Neural progenitor cell (in vitro differentiated cells): ENCODE data around the gene CNTN3. TPM values are rescaled to one million over a fixed set of nuclear protein-coding genes. Genes with fewer than 3 reads are reported as not detected.

Experiments
- DNase-seq: peaks from one replicate; pipeline ENCODE4 v3.0.0-alpha.2; 2016; ENCODE audit warnings: low spot score
- H2AFZ ChIP-seq: fragments of 200-600 bp; sonication (generic); replicated peaks from 2 replicates; pipeline ENCODE4 v1.6.1; 2016; ENCODE audit warnings: antibody characterized with exemption
- H3F3A ChIP-seq: fragments of 200-600 bp; sonication (generic); 2 replicates; pipeline ENCODE4 v1.6.1; 2016; ENCODE audit warnings: antibody characterized with exemption, low read depth
- H3K27ac ChIP-seq: fragments of 200-600 bp; sonication (generic); 2 replicates; pipeline ENCODE4 v1.5.1; 2016; ENCODE audit warnings: mild to moderate bottlenecking
- H3K27me3 ChIP-seq: fragments of 200-600 bp; sonication (generic); 2 replicates; pipeline ENCODE4 v1.6.1; 2016; ENCODE audit warnings: mild to moderate bottlenecking, moderate library complexity
- H3K36me3 ChIP-seq: fragments of 200-600 bp; sonication (generic); 2 replicates; pipeline ENCODE4 v1.5.1; 2016
- H3K4me1 ChIP-seq: fragments of 200-600 bp; sonication (generic); 2 replicates; pipeline ENCODE4 v1.6.1; 2016; ENCODE audit warnings: mixed run types
- H3K4me2 ChIP-seq: fragments of 200-600 bp; sonication (generic); 2 replicates; pipeline ENCODE4 v1.6.1; 2016
- H3K4me3 ChIP-seq: fragments of 200-600 bp; sonication (generic); 2 replicates; pipeline ENCODE4 v1.5.1; 2016
- H3K79me2 ChIP-seq: fragments of 200-600 bp; sonication (generic); 2 replicates; pipeline ENCODE4 v1.6.1; 2016; ENCODE audit warnings: low read depth
- H3K9ac ChIP-seq: fragments of 200-600 bp; sonication (generic); 2 replicates; pipeline ENCODE4 v1.6.1; 2016
- H3K9me3 ChIP-seq: fragments of 200-600 bp; sonication (generic); 2 replicates; pipeline ENCODE4 v1.5.1; 2016; ENCODE audit warnings: low read depth
- H4K20me1 ChIP-seq: fragments of 200-600 bp; sonication (generic); 2 replicates; pipeline ENCODE4 v1.6.1; 2016; ENCODE audit warnings: low read depth
- H3K27ac Mint-ChIP-seq: 3 replicates; pipeline ENCODE4 v1.8.0; 2021; ENCODE audit warnings: mixed read lengths
- H3K27me3 Mint-ChIP-seq: 2 replicates; pipeline ENCODE4 v1.8.0; 2022; ENCODE audit warnings: low read depth, mild to moderate bottlenecking, inconsistent platforms, moderate library complexity, mixed read lengths; ENCODE audit not compliant: insufficient read depth
- H3K36me3 Mint-ChIP-seq: 3 replicates; pipeline ENCODE4 v1.8.0; 2021; ENCODE audit warnings: mixed read lengths
- H3K4me1 Mint-ChIP-seq: 3 replicates; pipeline ENCODE4 v1.8.0; 2021; ENCODE audit warnings: mixed read lengths
- H3K4me3 Mint-ChIP-seq: 3 replicates; pipeline ENCODE4 v1.8.0; 2021; ENCODE audit warnings: mild to moderate bottlenecking, moderate library complexity, mixed read lengths
- H3K9me3 Mint-ChIP-seq: 3 replicates; pipeline ENCODE4 v1.8.0; 2020; ENCODE audit warnings: mixed read lengths
- EZH2 ChIP-seq: fragments of 200-600 bp; sonication (generic); IDR thresholded peaks from 2 replicates; pipeline ENCODE4 v1.6.1; 2017; ENCODE audit warnings: antibody characterized with exemption, mild to moderate bottlenecking, moderate library complexity
- EZH2phosphoT487 ChIP-seq: fragments of 200-600 bp; sonication (generic); IDR thresholded peaks from 2 replicates; pipeline ENCODE4 v1.6.1; 2017; ENCODE audit warnings: antibody characterized with exemption
- total RNA-seq: library from RNA; depleted of rRNA; stranded (reverse); fragments of >200 nt; gene quantifications from 2 replicates; pipeline ENCODE4 v1.2.3, GENCODE V29; 2015; ENCODE audit warnings: low replicate concordance
- TF ChIP-seq, protein P1 (sequence below): fragments of 200-600 bp; sonication (generic); IDR thresholded peaks from 2 replicates; pipeline ENCODE4 v1.5.1; 2017; ENCODE audit warnings: antibody characterized with exemption, mild to moderate bottlenecking

CNTN3 gene
- total RNA-seq, 1 donor from 2014 or later: 0.21 TPM

DNA sequence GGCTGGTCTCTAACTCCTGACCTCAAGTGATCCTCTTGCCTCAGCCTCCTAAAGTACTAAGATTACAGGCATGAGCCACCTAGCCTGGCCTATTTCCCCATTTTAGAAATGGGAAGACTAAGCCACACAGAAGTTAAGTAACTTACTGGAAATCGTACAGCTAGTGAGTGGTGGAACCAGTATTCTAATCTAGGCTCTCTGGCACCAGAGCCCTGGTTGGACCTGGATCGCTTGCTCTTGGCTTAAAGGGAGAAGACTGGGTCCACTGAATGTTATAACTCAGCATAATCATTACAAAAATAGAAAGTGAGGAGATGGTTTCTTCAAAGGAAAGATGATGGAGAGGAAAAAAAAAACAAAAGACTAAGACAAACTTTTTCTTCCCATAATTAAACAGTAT, 37.4 kb upstream of the CNTN3 start:
- TF ChIP-seq EZH2: no peak
- TF ChIP-seq, protein P1, sequence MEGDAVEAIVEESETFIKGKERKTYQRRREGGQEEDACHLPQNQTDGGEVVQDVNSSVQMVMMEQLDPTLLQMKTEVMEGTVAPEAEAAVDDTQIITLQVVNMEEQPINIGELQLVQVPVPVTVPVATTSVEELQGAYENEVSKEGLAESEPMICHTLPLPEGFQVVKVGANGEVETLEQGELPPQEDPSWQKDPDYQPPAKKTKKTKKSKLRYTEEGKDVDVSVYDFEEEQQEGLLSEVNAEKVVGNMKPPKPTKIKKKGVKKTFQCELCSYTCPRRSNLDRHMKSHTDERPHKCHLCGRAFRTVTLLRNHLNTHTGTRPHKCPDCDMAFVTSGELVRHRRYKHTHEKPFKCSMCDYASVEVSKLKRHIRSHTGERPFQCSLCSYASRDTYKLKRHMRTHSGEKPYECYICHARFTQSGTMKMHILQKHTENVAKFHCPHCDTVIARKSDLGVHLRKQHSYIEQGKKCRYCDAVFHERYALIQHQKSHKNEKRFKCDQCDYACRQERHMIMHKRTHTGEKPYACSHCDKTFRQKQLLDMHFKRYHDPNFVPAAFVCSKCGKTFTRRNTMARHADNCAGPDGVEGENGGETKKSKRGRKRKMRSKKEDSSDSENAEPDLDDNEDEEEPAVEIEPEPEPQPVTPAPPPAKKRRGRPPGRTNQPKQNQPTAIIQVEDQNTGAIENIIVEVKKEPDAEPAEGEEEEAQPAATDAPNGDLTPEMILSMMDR: no peak
- no peak for TF ChIP-seq EZH2phosphoT487
- no peak overlapping the region for H3K4me3 ChIP-seq
- H3K79me2 ChIP-seq: no peaks in the 10 kb centered on the region
- H3K4me1 ChIP-seq: no peaks in the 10 kb centered on the region
- H2AFZ ChIP-seq: no peak overlapping the region
- no peaks in the 10 kb centered on the region for H4K20me1 ChIP-seq
- H3K9ac ChIP-seq: no peak overlapping the region
- H3K9me3 ChIP-seq: no peaks in the 10 kb centered on the region
- Mint-ChIP-seq H3K4me3 (no peak overlapping the region), H3K9me3 (no peaks in the 10 kb centered on the region), H3K27me3 (peaks cover 2% of the 10 kb centered on the region), H3K27ac (no peak overlapping the region), H3K36me3 (no peaks in the 10 kb centered on the region), H3K4me1 (no peaks in the 10 kb centered on the region)
- no peaks in the 10 kb centered on the region for H3F3A ChIP-seq
- no peak for DNase-seq
- no peak overlapping the region for H3K4me2 ChIP-seq
- no peaks in the 10 kb centered on the region for H3K27me3 ChIP-seq
- H3K27ac ChIP-seq: no peak overlapping the region
- no peaks in the 10 kb centered on the region for H3K36me3 ChIP-seq

DNA sequence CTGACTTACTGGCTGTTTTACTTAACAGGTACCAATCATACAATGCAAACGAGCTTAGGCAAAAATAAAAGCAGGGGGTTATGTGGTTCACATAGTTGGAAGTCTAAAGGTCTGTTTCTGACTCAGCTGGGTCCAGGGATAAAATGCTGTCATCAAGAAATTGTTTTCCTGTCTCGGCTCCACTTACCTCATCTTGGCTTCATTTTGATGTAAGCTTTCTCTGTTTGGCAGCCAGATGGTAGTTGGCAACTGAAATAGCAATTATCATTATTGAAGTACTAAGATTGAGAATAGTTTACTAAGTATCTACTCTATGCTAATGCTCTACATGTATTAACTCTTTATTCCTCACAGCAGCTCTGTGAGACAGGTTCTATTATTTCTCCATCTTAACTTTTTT, 36.8 kb upstream of the CNTN3 start:
- Histone ChIP-seq H3K4me1 (no peaks in the 10 kb centered on the region), H3K27ac (no peak overlapping the region), H3K4me3 (no peak overlapping the region), H3K27me3 (no peaks in the 10 kb centered on the region), H3K9me3 (no peaks in the 10 kb centered on the region), H3K79me2 (no peaks in the 10 kb centered on the region), H3K9ac (no peak overlapping the region), H3K4me2 (no peak overlapping the region), H4K20me1 (no peaks in the 10 kb centered on the region), H2AFZ (no peak overlapping the region), H3K36me3 (no peaks in the 10 kb centered on the region), H3F3A (no peaks in the 10 kb centered on the region)
- DNase-seq: no peak
- TF ChIP-seq EZH2 (no peak), EZH2phosphoT487 (no peak)
- TF ChIP-seq, protein P1: no peak
- H3K27me3 Mint-ChIP-seq: peaks cover 2% of the 10 kb centered on the region
- H3K4me3 Mint-ChIP-seq: no peak overlapping the region
- H3K36me3 Mint-ChIP-seq: no peaks in the 10 kb centered on the region
- no peaks in the 10 kb centered on the region for H3K4me1 Mint-ChIP-seq
- H3K27ac Mint-ChIP-seq: no peak overlapping the region
- no peaks in the 10 kb centered on the region for H3K9me3 Mint-ChIP-seq

DNA sequence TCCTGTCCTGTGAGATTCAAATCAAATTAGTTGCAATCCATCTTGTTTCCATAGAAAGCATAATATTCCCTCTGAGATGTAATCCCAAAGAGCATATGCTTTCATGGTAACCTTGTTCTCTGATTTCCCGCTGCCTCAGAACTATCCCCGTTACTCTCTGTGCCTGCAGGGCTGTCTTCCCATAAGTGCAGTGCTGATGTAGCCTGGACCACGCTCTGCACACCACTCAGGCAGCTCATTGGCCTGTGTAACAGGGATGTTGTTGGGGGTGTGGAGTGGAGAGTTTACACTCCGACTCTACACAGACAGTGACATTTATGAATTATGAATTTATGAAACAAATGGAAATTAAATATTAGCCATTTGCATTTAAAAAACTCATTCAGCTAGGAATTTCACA, 33.6 kb upstream of the CNTN3 start:
- no peaks in the 10 kb centered on the region for H3K36me3 ChIP-seq
- DNase-seq: no peak
- no peaks in the 10 kb centered on the region for H3K9me3 ChIP-seq
- Mint-ChIP-seq H3K4me3 (no peak overlapping the region), H3K36me3 (no peaks in the 10 kb centered on the region), H3K27me3 (no peaks in the 10 kb centered on the region), H3K4me1 (peaks cover 10% of the 10 kb centered on the region), H3K27ac (no peak overlapping the region), H3K9me3 (no peaks in the 10 kb centered on the region)
- H3K27ac ChIP-seq: no peak overlapping the region
- no peak for TF ChIP-seq EZH2phosphoT487
- TF ChIP-seq, protein P1: no peak
- no peak for TF ChIP-seq EZH2
- H3K27me3 ChIP-seq: no peaks in the 10 kb centered on the region
- no peak overlapping the region for H3K4me3 ChIP-seq
- no peaks in the 10 kb centered on the region for H3F3A ChIP-seq
- H3K4me2 ChIP-seq: no peak overlapping the region
- no peaks in the 10 kb centered on the region for H3K4me1 ChIP-seq
- H4K20me1 ChIP-seq: no peaks in the 10 kb centered on the region
- no peak overlapping the region for H2AFZ ChIP-seq
- no peaks in the 10 kb centered on the region for H3K79me2 ChIP-seq
- no peak overlapping the region for H3K9ac ChIP-seq

DNA sequence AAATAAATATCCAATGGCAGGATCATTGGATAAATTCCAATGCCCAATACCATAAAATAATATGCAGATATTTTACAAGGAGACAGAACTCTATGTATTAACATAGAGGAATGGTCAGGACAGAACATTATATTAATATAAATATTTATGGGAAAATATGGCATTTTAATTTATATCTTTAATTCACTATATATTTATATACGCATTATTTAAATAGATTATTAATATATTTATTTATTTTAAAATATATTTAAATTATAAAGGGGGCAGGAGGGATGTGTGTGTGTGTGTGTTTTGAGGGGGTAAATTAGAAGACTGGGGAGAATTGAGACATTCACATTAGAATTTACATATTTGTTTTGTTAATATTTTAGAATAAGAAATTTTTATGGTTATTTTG, 31.6 kb upstream of the CNTN3 start:
- Mint-ChIP-seq H3K27ac (no peak overlapping the region), H3K36me3 (no peaks in the 10 kb centered on the region), H3K4me3 (no peak overlapping the region), H3K9me3 (no peaks in the 10 kb centered on the region), H3K27me3 (no peaks in the 10 kb centered on the region), H3K4me1 (peaks cover 10% of the 10 kb centered on the region)
- H3K79me2 ChIP-seq: no peaks in the 10 kb centered on the region
- no peaks in the 10 kb centered on the region for H3K36me3 ChIP-seq
- no peaks in the 10 kb centered on the region for H3F3A ChIP-seq
- H3K4me3 ChIP-seq: no peak overlapping the region
- H3K9ac ChIP-seq: no peak overlapping the region
- no peak for DNase-seq
- no peak overlapping the region for H3K4me2 ChIP-seq
- H3K4me1 ChIP-seq: no peaks in the 10 kb centered on the region
- no peaks in the 10 kb centered on the region for H4K20me1 ChIP-seq
- TF ChIP-seq, protein P1: no peak
- no peak for TF ChIP-seq EZH2phosphoT487
- TF ChIP-seq EZH2: no peak
- H3K27ac ChIP-seq: no peak overlapping the region
- no peaks in the 10 kb centered on the region for H3K9me3 ChIP-seq
- H3K27me3 ChIP-seq: no peaks in the 10 kb centered on the region
- no peak overlapping the region for H2AFZ ChIP-seq
